Heart right ventricle (tissue), 16 donors: ENCODE measurements around the gene BIRC6. TPM values are rescaled to one million over a fixed set of nuclear protein-coding genes. Genes with fewer than 3 reads are reported as not detected.
"Not testable (repeated sequence)": the region's sequence is repeated elsewhere in the genome, so short reads cannot be mapped to it uniquely, and the experiment has no call there.

Experiments used
- ATAC-seq, 8 donors: fragments of 200-7000 bp; cut with Tn5 transposase; one replicate each; pipeline ENCODE4 v1.9.1; 2020; ENCODE audit warnings: mild to moderate bottlenecking in 8 of 8, moderate library complexity in 8 of 8, moderate number of reproducible peaks in 1 of 8
- DNase-seq, 2 donors: peaks; one replicate each; pipeline ENCODE4 v3.0.0-alpha.2; 2020
- H3K27ac ChIP-seq, 10 donors: fragments of 200-600 bp; sonication (generic) in 2 of 10; one replicate each; pipeline versions ENCODE4 v1.5.0 to v1.8.0; 2020 to 2022; ENCODE audit warnings: mild to moderate bottlenecking in 3 of 10
- H3K27me3 ChIP-seq, 7 donors: fragments of 200-600 bp; one replicate each; pipeline ENCODE4 v1.8.0; 2021 to 2022; ENCODE audit warnings: mild to moderate bottlenecking in 2 of 7
- H3K36me3 ChIP-seq, 9 donors: fragments of 200-600 bp; sonication (generic) in 1 of 9; one replicate each; pipeline versions ENCODE4 v1.5.0 to v1.8.0; 2020 to 2022; ENCODE audit warnings: mild to moderate bottlenecking in 2 of 9
- H3K4me1 ChIP-seq, 9 donors: fragments of 200-600 bp; sonication (generic) in 1 of 9; one replicate each; pipeline versions ENCODE4 v1.5.0 to v1.8.0; 2020 to 2022; ENCODE audit warnings: mild to moderate bottlenecking in 4 of 9
- H3K4me3 ChIP-seq, 10 donors: fragments of 200-600 bp; sonication (generic) in 2 of 10; one replicate each; pipeline versions ENCODE4 v1.5.0 to v1.8.0; 2020 to 2022; ENCODE audit warnings: mild to moderate bottlenecking in 7 of 10, moderate library complexity in 2 of 10
- H3K9me3 ChIP-seq, 11 donors: fragments of 200-600 bp in 10 of 11; sonication (generic) in 2 of 11; one replicate each; pipeline versions ENCODE4 v1.5.0 to v1.8.0; 2013 to 2022; ENCODE audit warnings: mild to moderate bottlenecking in 2 of 11, control low read depth in 1 of 11, moderate library complexity in 1 of 11
- WGBS, 2 donors: extraction: QIAGEN DNeasy Blood & Tissue Kit; methylation state at CpG; one replicate each; pipeline ENCODE4 v1.1.7; 2013; ENCODE audit warnings: inconsistent platforms in 1 of 2; 5-methylcytosine and 5-hydroxymethylcytosine counted together
- intact Hi-C, 10 donors: fragments of 100-400 bp; cut with DNase I; formaldehyde crosslinking; loops; one replicate each; pipeline versions ENCODE4 v1.11.1 to v1.14.2; 2022
- polyA plus RNA-seq, 2 donors: library from polyadenylated mRNA; stranded (reverse); fragments of 200-250 nt; gene quantifications; one replicate each; pipeline ENCODE4 v1.2.3, GENCODE V29; 2013
- total RNA-seq, 10 donors: library from RNA; stranded (reverse); fragmentation: NEBNext Ultra II Directional in 3 of 10; extraction: Animal tissue kit (Norgen Biotek cat#: 25700) in 3 of 10; gene quantifications; one replicate each; pipeline versions ENCODE4 v1.2.1 to v1.2.4, GENCODE V29; 2021 to 2023
- TF ChIP-seq, protein P1 (sequence below), 9 donors: fragments of 200-600 bp; sonication (generic) in 2 of 9; IDR thresholded peaks; one replicate each; pipeline versions ENCODE4 v1.5.0 to v1.8.0; 2021 to 2022; ENCODE audit warnings: antibody characterized with exemption in 9 of 9, mild to moderate bottlenecking in 5 of 9, moderate library complexity in 1 of 9
- donor health status: Arrhythmogenic right ventricular cardiomyopathy.
- donor health status: ischemic (EF 13 %, LVEDD 7.1; RV severe dilation, severe dysfunction).
- donor health status: healthy with polysubstance abuse.
- donor health status: DM: no; HTN: yes; CAD: no.
- donor health status: DM: no; HTN: no; CAD: no.
- donor health status: ischemic (EF 25% LVEDD 6.9; RV normal size, moderate dysfunction).
- donor health status: ischemic (EF 25% LVEDD 5.7; RV mildly dilated, moderate dysfunction).
- donor health status: healthy.
- donor health status: DM: yes; HTN: yes; CAD: no.
- donor health status: Ischemic cardiomyopathy.
- donor health status: ischemic (EF 35%, LVEDD 5.7; RV mildly dilated, moderate dysfunction).
- donor health status: nonischemic (EF 11% LVEDD 7.7; RV severe dilation, severe dysfunction).
- donor health status: DM: yes; HTN: yes; CAD: no.
- donor health status: PGD.
- donor health status: ischemic (EF 29% LVEDD 5.4; RV normal size, mild dysfunction).
- donor health status: nonischemic (EF 23%, LVEDD 6.1; RV moderate dilation, normal function).

Gene BIRC6
- total and polyA plus RNA-seq, 12 donors, result 12.8 to 64.0 (median 47.6) TPM

DNA sequence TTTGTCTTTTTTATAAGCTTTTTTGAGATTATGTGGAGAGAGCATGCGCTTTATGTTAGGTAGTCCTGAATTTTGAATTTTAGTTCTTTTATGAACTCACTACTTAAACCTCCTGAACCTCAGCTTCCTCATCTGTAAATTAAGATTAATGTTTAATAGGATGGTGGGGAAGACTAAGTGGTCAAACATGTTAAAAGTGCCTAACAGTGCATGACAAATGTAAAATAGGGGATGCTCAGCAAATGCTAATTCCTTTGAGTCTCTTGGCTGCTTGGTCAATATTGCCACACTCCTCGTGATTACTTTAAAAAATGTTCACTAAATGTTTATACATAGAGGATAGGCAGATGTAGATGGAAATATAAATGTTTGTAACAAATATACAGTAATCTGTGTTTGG is 6.8 kb downstream of the BIRC6 start:
- Histone ChIP-seq H3K27ac (no peak overlapping the region), H3K4me1 (peaks cover 3 to 62% (median 36%) of the 10 kb centered on the region in 9 donors), H3K4me3 (no peak overlapping the region), H3K36me3 (peaks cover 0 to 10% (median 0%) of the 10 kb centered on the region in 9 donors), H3K27me3 (no peaks in the 10 kb centered on the region), H3K9me3 (no peaks in the 10 kb centered on the region)
- ATAC-seq, result no peak
- WGBS, 2 donors, result 86% methylated on average over 2 of the region's 2 CpGs
- DNase-seq, result no peak
- intact Hi-C loops, result no loop called here
- TF ChIP-seq, protein P1, sequence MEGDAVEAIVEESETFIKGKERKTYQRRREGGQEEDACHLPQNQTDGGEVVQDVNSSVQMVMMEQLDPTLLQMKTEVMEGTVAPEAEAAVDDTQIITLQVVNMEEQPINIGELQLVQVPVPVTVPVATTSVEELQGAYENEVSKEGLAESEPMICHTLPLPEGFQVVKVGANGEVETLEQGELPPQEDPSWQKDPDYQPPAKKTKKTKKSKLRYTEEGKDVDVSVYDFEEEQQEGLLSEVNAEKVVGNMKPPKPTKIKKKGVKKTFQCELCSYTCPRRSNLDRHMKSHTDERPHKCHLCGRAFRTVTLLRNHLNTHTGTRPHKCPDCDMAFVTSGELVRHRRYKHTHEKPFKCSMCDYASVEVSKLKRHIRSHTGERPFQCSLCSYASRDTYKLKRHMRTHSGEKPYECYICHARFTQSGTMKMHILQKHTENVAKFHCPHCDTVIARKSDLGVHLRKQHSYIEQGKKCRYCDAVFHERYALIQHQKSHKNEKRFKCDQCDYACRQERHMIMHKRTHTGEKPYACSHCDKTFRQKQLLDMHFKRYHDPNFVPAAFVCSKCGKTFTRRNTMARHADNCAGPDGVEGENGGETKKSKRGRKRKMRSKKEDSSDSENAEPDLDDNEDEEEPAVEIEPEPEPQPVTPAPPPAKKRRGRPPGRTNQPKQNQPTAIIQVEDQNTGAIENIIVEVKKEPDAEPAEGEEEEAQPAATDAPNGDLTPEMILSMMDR (IDR thresholded peaks at IDR 0.05), result no peak

- H3K27ac ChIP-seq, intact Hi-C loops, H3K9me3 ChIP-seq, H3K27me3 ChIP-seq, ATAC-seq, DNase-seq, H3K4me3 ChIP-seq: not testable (repeated sequence)
- Histone ChIP-seq H3K36me3 (peaks cover 0 to 10% (median 0%) of the 10 kb centered on the region in 9 donors), H3K4me1 (peaks cover 0 to 62% (median 29%) of the 10 kb centered on the region in 9 donors)
- WGBS, 2 donors, result 91 to 93% methylated on average over 9 of the region's 9 CpGs
These were observed 7.5 kb downstream of the BIRC6 start for GRCh38 chr2:32364290-32364689.

DNA sequence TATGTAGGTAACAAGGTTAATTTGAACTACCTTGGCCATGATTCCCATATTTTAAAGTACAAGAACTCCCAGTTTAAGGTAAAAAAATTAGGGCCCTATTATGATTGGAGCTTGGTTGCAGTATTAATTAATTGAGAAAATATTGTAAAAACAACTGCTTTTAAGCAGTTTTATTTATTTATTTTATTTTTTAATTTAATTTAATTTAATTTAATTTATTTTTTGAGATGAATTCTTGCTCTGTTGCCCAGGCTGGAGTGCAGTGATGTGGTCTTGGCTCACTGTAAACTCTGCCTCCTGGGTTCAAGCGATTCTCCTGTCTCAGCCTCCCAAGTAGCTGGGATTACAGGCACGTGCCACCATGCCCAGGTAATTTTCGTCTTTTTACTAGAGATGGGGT is 8.9 kb downstream of the BIRC6 start:
- ATAC-seq, H3K9me3 ChIP-seq, DNase-seq, H3K27ac ChIP-seq, H3K4me3 ChIP-seq, H3K36me3 ChIP-seq, intact Hi-C loops, H3K27me3 ChIP-seq: not testable (repeated sequence)
- 96 to 98% methylated on average over 3 of the region's 3 CpGs for whole genome bisulfite sequencing, 2 donors
- peaks cover 0 to 58% (median 17%) of the 10 kb centered on the region in 9 donors for H3K4me1 ChIP-seq

DNA sequence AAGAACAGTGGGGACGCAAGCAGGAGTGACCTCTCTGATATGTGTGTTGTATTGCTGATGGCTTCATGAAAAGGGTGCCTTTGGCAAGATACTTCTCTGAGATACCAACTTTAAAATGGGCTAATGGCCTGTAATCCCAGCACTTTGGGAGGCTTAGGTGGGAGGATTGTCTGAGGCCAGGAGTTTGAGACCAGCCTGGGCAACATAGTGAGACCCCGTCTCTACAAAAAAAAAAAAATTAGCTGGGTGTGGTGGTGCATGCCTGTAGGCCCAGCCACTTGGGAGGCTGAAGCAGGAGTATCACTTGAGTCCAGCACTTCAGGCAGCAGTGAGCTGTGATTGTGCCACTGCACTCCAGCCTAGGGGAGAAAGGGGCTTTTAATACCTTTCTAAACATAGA is 9.8 kb downstream of the BIRC6 start:
- WGBS, 2 donors, result 94 to 99% methylated on average over 2 of the region's 2 CpGs
- ATAC-seq, result no peak
- DNase-seq, result no peak
- no peak overlapping the region for H3K27ac ChIP-seq
- no peak overlapping the region for H3K4me3 ChIP-seq
- no peaks in the 10 kb centered on the region for H3K27me3 ChIP-seq
- H3K4me1 ChIP-seq, result peaks cover 0 to 53% (median 15%) of the 10 kb centered on the region in 9 donors
- TF ChIP-seq, protein P1 (IDR thresholded peaks at IDR 0.05), result no peak
- no peaks in the 10 kb centered on the region for H3K9me3 ChIP-seq
- intact Hi-C loops, result no loop called here
- H3K36me3 ChIP-seq, result peaks cover 0 to 4% (median 0%) of the 10 kb centered on the region in 9 donors

GRCh38 chr2:32369222-32369621 is 12.4 kb downstream of the BIRC6 start:
- intact Hi-C loops, result no loop called here
- TF ChIP-seq, protein P1 (IDR thresholded peaks at IDR 0.05), result no peak

DNA sequence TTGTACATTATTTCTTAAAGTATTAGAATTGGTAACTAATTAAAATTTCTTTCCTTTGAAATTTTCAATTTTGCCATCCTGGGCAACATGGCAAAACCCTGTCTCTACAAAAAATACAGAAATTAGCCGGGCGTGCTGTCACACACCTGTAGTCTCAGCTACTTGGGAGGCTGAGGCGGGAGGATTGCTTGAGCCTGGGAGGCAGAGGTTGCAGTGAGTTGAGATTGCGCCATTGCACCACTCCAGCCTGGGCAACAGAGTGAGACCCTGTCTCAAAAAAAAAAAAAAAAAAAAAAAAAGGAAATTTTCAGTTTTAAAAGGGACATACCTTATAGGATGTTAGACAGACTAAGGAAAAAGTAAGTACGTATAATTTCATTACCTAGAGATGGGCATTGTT is 14.1 kb downstream of the BIRC6 start:
- H3K36me3 ChIP-seq, intact Hi-C loops, H3K9me3 ChIP-seq, H3K27ac ChIP-seq, ATAC-seq, H3K4me3 ChIP-seq, H3K27me3 ChIP-seq, DNase-seq: not testable (repeated sequence)
- H3K4me1 ChIP-seq, result peaks cover 0 to 34% (median 13%) of the 10 kb centered on the region in 9 donors
- WGBS, 2 donors, result 96 to 97% methylated on average over 5 of the region's 5 CpGs

More at GRCh38 chr2:32369222-32369621, 12.4 kb downstream of the BIRC6 start:
- WGBS, 2 donors, result 96 to 97% methylated on average over 9 of the region's 9 CpGs
- H3K27me3 ChIP-seq, result no peaks in the 10 kb centered on the region
- H3K4me3 ChIP-seq, result no peak overlapping the region
- no peak overlapping the region for H3K27ac ChIP-seq
- DNase-seq (no peak), ATAC-seq (no peak)
- peaks cover 0 to 4% (median 0%) of the 10 kb centered on the region in 9 donors for H3K36me3 ChIP-seq
- H3K9me3 ChIP-seq, result no peaks in the 10 kb centered on the region
- peaks cover 0 to 50% (median 13%) of the 10 kb centered on the region in 9 donors for H3K4me1 ChIP-seq
